ENCODE measurements around the gene SNAPC2.

- no peak for TF ChIP-seq CTCF (IDR thresholded peaks at IDR 0.05)
- no peak for TF ChIP-seq POLR2A (IDR thresholded peaks at IDR 0.05)
- no peak for TF ChIP-seq EP300 (IDR thresholded peaks at IDR 0.05)
Observed at GRCh38 chr19:7926727-7927604, 6.8 kb downstream of the SNAPC2 start.

Measured in upper lobe of left lung (tissue), 4 donors.